Right kidney (tissue), 1 donor: ENCODE data around the gene RPL23.
A peak's percentile ranks its signal among the peaks of the same experiment; 100 is the strongest.

Experiments used
- DNase-seq: peaks from one replicate; pipeline ENCODE4 v3.0.0-alpha.2; 2016

RPL23 gene

GRCh38 chr17:38800237-38800760 is 53.2 kb downstream of the RPL23 start:
- no peak for DNase-seq

- peak; percentile 99 for DNase-seq
These were observed 53.9 kb downstream of the RPL23 start, which contains the start of gene PIP4K2B for GRCh38 chr17:38799501-38800236. PIP4K2B (minus strand) TSS chr17:38799556; CDS start chr17:38799424, 132 bp downstream.

DNA sequence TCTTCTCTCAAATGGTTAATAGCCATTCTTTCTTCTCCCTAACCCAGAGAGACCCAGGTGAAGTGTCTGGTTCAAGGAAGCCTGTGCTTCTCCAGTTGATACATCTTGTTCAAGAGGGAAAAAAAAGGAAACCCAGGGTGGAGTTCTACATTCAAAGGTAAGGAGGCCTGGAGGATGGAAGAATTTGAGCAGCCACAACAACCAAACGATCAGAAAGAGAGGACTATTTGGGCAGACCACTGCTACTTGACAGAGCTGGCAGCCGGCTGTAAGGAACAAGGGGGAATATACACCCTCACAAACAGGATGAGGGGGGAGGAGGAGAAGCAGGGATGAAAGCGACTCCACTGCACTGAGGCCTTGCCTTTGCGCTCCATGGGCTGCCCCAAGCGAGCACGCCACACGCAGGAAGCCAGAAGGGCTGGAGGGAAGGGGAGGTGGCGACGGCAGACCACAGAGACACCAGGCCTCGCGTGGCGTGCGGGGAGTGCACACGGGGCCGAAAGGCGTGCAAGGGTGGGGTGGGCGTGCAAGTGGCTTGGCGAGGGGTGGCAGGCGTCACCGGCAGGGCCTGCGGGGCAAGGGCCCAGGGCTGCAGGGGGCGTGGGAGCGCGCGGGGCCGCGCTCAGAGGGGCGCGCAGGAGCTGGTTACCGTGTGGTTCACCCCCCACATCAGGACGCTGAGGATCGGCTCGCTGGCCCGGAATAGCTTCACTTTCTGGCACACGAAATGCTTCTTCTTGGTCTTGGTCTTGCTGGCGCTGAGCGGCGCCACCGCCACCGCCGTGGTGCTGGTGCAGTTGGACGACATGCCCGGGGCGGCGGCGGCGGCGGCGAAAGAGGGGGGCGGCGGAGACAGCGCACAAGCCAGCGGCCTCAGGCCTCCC is 54.7 kb downstream of the RPL23 start:
- DNase-seq = peak; percentile 82
